Smooth muscle cell (in vitro differentiated cells): ENCODE data around the gene SOCS4. TPM values are rescaled to one million over a fixed set of nuclear protein-coding genes. Genes with fewer than 3 reads are reported as not detected.

Experiments
- DNase-seq: peaks from one replicate; lab custom pipeline; 2025; ENCODE audit not compliant: unreplicated experiment; lab: John Stamatoyannopoulos, UW
- H2AFZ ChIP-seq: fragments of 200-600 bp; sonication (generic); 2 replicates; pipeline ENCODE4 v1.6.0; 2016; ENCODE audit warnings: antibody characterized with exemption, low read depth, mild to moderate bottlenecking
- H3F3A ChIP-seq: fragments of 200-600 bp; sonication (generic); 2 replicates; pipeline ENCODE4 v1.6.0; 2017; ENCODE audit warnings: antibody characterized with exemption, low read depth
- H3K27ac ChIP-seq: fragments of 200-600 bp; sonication (generic); 2 replicates; pipeline ENCODE4 v1.5.1; 2016; ENCODE audit warnings: low read depth, mild to moderate bottlenecking
- H3K27me3 ChIP-seq: fragments of 200-600 bp; sonication (generic); 2 replicates; pipeline ENCODE4 v1.6.1; 2016; ENCODE audit warnings: low read depth, mild to moderate bottlenecking
- H3K36me3 ChIP-seq: fragments of 200-600 bp; sonication (generic); 2 replicates; pipeline ENCODE4 v1.5.1; 2016; ENCODE audit warnings: low read depth
- H3K4me1 ChIP-seq: fragments of 200-600 bp; sonication (generic); 2 replicates; pipeline ENCODE4 v1.5.1; 2016; ENCODE audit warnings: low read depth
- H3K4me2 ChIP-seq: fragments of 200-600 bp; sonication (generic); 2 replicates; pipeline ENCODE4 v1.6.0; 2016; ENCODE audit warnings: mild to moderate bottlenecking
- H3K4me3 ChIP-seq: fragments of 200-600 bp; sonication (generic); 2 replicates; pipeline ENCODE4 v1.5.1; 2016; ENCODE audit warnings: mild to moderate bottlenecking
- H3K79me2 ChIP-seq: fragments of 200-600 bp; sonication (generic); 2 replicates; pipeline ENCODE4 v1.6.0; 2016; ENCODE audit warnings: low read depth, mild to moderate bottlenecking
- H3K9ac ChIP-seq: fragments of 200-600 bp; sonication (generic); 2 replicates; pipeline ENCODE4 v1.6.0; 2016; ENCODE audit warnings: low read depth
- H3K9me3 ChIP-seq: fragments of 200-600 bp; sonication (generic); replicated peaks from 2 replicates; pipeline ENCODE4 v1.5.1; 2016; ENCODE audit warnings: low read depth
- H4K20me1 ChIP-seq: fragments of 200-600 bp; sonication (generic); 2 replicates; pipeline ENCODE4 v1.6.0; 2016; ENCODE audit warnings: low read depth
- WGBS: methylation state at CpG from one replicate; pipeline ENCODE4 v1.1.7; 2016; ENCODE audit warnings: low lambda C conversion rate; 5-methylcytosine and 5-hydroxymethylcytosine counted together
- polyA plus RNA-seq: library from polyadenylated mRNA; unstranded; fragments of >200 nt; fragmentation: Nextera tagmentation; extraction: Ambion mirVana; gene quantifications from 2 replicates; pipeline ENCODE4 v1.2.1, GENCODE V29; 2016
- total RNA-seq: library from RNA; depleted of rRNA; stranded (reverse); fragments of >200 nt; gene quantifications from 2 replicates; pipeline ENCODE4 v1.2.3, GENCODE V29; 2014
- TF ChIP-seq, protein P1 (sequence below): fragments of 200-600 bp; sonication (generic); IDR thresholded peaks from 2 replicates; pipeline ENCODE4 v1.5.1; 2017; ENCODE audit warnings: borderline replicate concordance, mild to moderate bottlenecking, antibody characterized with exemption; ENCODE audit not compliant: insufficient read depth, poor library complexity, severe bottlenecking

The SOCS4 gene
- total and polyA plus RNA-seq, 2 experiments from 2014 or later: 3.8 to 19.6 TPM

DNA sequence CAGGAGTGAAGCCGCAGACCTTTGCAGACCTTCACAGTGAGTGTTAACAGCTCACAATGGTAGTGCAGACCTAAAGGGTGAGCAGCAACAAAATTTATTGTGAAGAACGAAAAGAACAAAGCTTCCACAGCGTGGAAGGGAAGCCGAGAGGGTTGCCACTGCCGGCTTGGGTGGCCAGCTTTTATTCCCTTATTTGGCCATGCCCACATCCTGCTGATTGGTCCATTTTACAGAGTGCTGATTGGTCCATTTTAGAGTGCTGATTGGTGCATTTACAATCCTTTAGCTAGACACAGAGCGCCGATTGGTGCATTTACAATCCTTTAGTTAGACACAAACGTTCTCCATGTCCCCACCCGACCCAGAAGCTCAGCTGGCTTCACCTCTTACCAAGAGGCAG lies 59.9 kb downstream of the SOCS4 start:
- Histone ChIP-seq H4K20me1 (no peaks in the 10 kb centered on the region), H3K4me3 (no peak overlapping the region), H3K4me2 (no peak overlapping the region), H3K9ac (no peak overlapping the region), H3K36me3 (no peaks in the 10 kb centered on the region), H3K27me3 (no peaks in the 10 kb centered on the region), H3K79me2 (no peaks in the 10 kb centered on the region), H3K9me3 (no peaks in the 10 kb centered on the region), H2AFZ (no peak overlapping the region), H3K4me1 (no peaks in the 10 kb centered on the region), H3K27ac (no peak overlapping the region), H3F3A (no peaks in the 10 kb centered on the region)
- 97% methylated on average over 9 of the region's 9 CpGs for WGBS
- TF ChIP-seq, protein P1, sequence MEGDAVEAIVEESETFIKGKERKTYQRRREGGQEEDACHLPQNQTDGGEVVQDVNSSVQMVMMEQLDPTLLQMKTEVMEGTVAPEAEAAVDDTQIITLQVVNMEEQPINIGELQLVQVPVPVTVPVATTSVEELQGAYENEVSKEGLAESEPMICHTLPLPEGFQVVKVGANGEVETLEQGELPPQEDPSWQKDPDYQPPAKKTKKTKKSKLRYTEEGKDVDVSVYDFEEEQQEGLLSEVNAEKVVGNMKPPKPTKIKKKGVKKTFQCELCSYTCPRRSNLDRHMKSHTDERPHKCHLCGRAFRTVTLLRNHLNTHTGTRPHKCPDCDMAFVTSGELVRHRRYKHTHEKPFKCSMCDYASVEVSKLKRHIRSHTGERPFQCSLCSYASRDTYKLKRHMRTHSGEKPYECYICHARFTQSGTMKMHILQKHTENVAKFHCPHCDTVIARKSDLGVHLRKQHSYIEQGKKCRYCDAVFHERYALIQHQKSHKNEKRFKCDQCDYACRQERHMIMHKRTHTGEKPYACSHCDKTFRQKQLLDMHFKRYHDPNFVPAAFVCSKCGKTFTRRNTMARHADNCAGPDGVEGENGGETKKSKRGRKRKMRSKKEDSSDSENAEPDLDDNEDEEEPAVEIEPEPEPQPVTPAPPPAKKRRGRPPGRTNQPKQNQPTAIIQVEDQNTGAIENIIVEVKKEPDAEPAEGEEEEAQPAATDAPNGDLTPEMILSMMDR: no peak
- no peak for DNase-seq

DNA sequence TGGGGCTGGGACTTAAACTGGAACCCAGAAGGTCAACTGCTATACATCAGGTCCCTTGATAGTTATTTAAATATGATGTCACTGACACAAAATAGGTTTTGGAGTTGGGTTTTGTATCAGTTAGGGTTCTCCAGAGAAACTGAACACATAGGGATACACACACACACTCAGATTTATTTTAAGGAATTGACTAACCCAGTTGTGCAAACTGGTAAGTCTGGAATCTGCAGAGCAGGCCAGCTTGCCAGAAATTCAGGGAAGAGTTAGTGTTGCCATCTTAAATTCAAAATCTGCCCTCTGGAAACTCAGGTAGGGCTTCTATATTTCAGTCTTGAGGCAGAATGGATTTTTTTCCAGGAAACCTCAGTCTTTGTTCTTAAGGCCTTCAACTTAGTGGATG lies 61.3 kb downstream of the SOCS4 start:
- TF ChIP-seq, protein P1: no peak
- Histone ChIP-seq H3K4me3 (no peak overlapping the region), H3K9me3 (no peaks in the 10 kb centered on the region), H2AFZ (no peak overlapping the region), H3K79me2 (no peaks in the 10 kb centered on the region), H3K36me3 (no peaks in the 10 kb centered on the region), H3K4me1 (no peaks in the 10 kb centered on the region), H4K20me1 (no peaks in the 10 kb centered on the region), H3K27me3 (no peaks in the 10 kb centered on the region), H3K27ac (no peak overlapping the region), H3F3A (no peaks in the 10 kb centered on the region), H3K9ac (no peak overlapping the region), H3K4me2 (no peak overlapping the region)
- no peak for DNase-seq

DNA sequence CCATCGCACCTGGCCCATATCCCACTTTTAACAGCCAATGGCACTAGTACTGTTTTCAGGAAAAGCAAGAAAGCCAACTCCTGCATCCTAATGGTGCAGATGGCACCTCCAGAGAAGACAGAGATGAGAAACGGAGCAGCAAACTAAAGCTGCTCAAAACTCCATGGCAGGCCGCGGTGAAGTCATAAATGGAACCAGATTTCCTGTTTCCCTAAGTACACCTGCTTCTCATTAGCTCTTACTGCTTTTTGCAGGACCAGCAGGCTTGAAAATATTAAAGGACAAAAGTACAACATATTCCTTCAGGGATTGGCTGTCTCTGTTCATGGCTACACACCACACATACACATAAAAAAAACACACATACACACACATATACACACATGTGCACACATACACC lies 65.3 kb downstream of the SOCS4 start:
- no peak overlapping the region for H3K27ac ChIP-seq
- no peak overlapping the region for H3K4me3 ChIP-seq
- no peaks in the 10 kb centered on the region for H3K79me2 ChIP-seq
- no peaks in the 10 kb centered on the region for H4K20me1 ChIP-seq
- no peak overlapping the region for H2AFZ ChIP-seq
- TF ChIP-seq, protein P1: no peak
- DNase-seq: no peak
- H3K4me2 ChIP-seq: no peak overlapping the region
- H3K4me1 ChIP-seq: no peaks in the 10 kb centered on the region
- no peaks in the 10 kb centered on the region for H3F3A ChIP-seq
- H3K36me3 ChIP-seq: no peaks in the 10 kb centered on the region
- no peak overlapping the region for H3K9ac ChIP-seq
- H3K27me3 ChIP-seq: no peaks in the 10 kb centered on the region
- no peaks in the 10 kb centered on the region for H3K9me3 ChIP-seq
- 62% methylated on average over 4 of the region's 4 CpGs for WGBS

DNA sequence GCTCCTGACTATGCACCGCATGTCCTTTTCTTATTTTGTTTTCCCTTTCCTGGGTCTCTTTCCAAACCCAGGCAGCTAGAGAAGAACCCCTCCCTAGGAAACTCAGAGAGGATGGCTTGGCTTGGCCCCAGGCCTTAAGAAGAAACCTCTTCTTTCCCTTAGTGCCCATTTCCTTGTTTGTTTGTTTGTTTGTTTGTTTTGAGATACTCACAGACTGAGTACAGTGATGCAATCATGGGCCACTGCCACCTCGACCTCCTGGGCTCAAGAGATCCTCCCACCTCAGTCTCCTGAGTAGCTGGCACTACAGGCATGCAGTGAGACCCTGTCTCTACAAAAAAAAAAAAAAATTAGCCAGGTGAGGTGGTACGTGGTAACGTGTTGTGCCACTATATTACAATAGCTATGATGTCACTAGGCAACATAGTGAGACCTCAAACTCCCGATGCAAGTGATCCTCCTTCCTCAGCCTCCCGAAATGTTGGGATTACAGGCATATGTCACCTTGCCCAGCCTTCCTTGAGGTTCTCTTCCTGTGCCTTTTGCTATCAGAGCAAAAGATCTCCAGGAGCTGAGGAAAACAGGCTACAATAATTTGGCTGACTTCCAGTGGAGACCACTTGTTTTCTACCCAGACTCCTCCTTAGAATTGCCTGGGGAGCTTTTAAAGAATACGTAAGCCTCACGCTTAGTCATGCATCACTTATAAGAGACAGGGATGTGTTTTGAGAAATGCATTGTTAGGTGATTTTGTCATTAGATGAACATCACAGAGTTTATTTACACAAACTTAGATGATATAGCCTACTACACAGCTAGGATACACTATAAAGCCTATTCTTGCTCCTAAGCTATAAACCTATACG lies 67.5 kb downstream of the SOCS4 start:
- TF ChIP-seq, protein P1: no peak
- H3K4me1 ChIP-seq: no peaks in the 10 kb centered on the region

More for the DNA sequence above, 67.5 kb downstream of the SOCS4 start:
- peak overlapping the region; percentile 9 for H3K9ac ChIP-seq
- H3K4me2 ChIP-seq: no peak overlapping the region
- H3K27me3 ChIP-seq: no peaks in the 10 kb centered on the region
- H3K36me3 ChIP-seq: no peaks in the 10 kb centered on the region
- no peaks in the 10 kb centered on the region for H3K9me3 ChIP-seq
- 73% methylated on average over 9 of the region's 9 CpGs for WGBS
- H2AFZ ChIP-seq: no peak overlapping the region
- H3K4me3 ChIP-seq: no peak overlapping the region
- H4K20me1 ChIP-seq: no peaks in the 10 kb centered on the region
- peak overlapping the region; percentile 61 for H3K27ac ChIP-seq
- no peak for DNase-seq
- no peaks in the 10 kb centered on the region for H3K79me2 ChIP-seq
- no peaks in the 10 kb centered on the region for H3F3A ChIP-seq
